ENCODE data around the gene PEX1. TPM values are rescaled to one million over a fixed set of nuclear protein-coding genes. Genes with fewer than 3 reads are reported as not detected.
A peak's percentile ranks its signal among the peaks of the same experiment; 100 is the strongest.

Gene PEX1
- total and polyA plus RNA-seq, 12 donors = 4.1 to 19.8 (median 14.9) TPM

- Histone ChIP-seq H3K27me3 (no peaks in the 10 kb centered on the region), H3K36me3 (peaks cover 0 to 80% (median 55%) of the 10 kb centered on the region in 9 donors), H3K4me1 (peaks cover 0 to 16% (median 13%) of the 10 kb centered on the region in 9 donors), H3K4me3 (no peak overlapping the region), H3K9me3 (no peaks in the 10 kb centered on the region), H3K27ac (no peak overlapping the region)
- intact Hi-C loops (cut with DNase I) = no loop called here
- no peak for ATAC-seq
- no peak for TF ChIP-seq CTCF (IDR thresholded peaks at IDR 0.05)
- no peak for DNase-seq
- 99% methylated on average over 2 of the region's 2 CpGs for WGBS, 2 donors
Observed at GRCh38 chr7:92451645-92452044, 76.7 kb downstream of the PEX1 start.

GRCh38 chr7:92448205-92448747, 80.0 kb downstream of the PEX1 start:
- peak in 1 of 2 donors; percentile 44 for DNase-seq
- peaks cover 0 to 16% (median 13%) of the 10 kb centered on the region in 9 donors for H3K4me1 ChIP-seq
- peaks cover 0 to 47% (median 24%) of the 10 kb centered on the region in 9 donors for H3K36me3 ChIP-seq
- H3K27ac ChIP-seq = peak overlapping the region in 9 of 10 donors; percentile 89 to 99 (median 96)
- no peaks in the 10 kb centered on the region for H3K9me3 ChIP-seq
- WGBS, 2 donors = 0 to 1% methylated on average over 11 of the region's 11 CpGs
- intact Hi-C loops (cut with DNase I) = loop anchor here in 6 of 10 donors (5.0 to 10.0 kb wide), 7 partner anchors 201 to 573 kb away; partner anchors contain the start of genes ANKIB1 (in 5 of the 6), KRIT1 (in 5 of the 6), CYP51A1 (in 3 of the 6) and LRRD1 (in 3 of the 6)
- TF ChIP-seq CTCF (IDR thresholded peaks at IDR 0.05) = peak in 6 of 9 donors; percentile 18 to 62 (median 52)
- peak overlapping the region; percentile 75 to 100 (median 96) for H3K4me3 ChIP-seq
- peak in 6 of 8 donors; percentile 12 to 30 (median 22) for ATAC-seq
- H3K27me3 ChIP-seq = no peaks in the 10 kb centered on the region

GRCh38 chr7:92447345-92448204, 80.7 kb downstream of the PEX1 start, which contains the start of gene GATAD1:
Gene GATAD1 (plus strand): TSS chr7:92447482. CDS start chr7:92447730, 248 bp downstream.
- peaks cover 0 to 40% (median 24%) of the 10 kb centered on the region in 9 donors for H3K36me3 ChIP-seq
- peak; percentile 98 to 100 (median 99) for ATAC-seq

More at GRCh38 chr7:92447345-92448204, 80.7 kb downstream of the PEX1 start, which contains the start of gene GATAD1:
- Histone ChIP-seq H3K9me3 (no peaks in the 10 kb centered on the region), H3K27me3 (no peaks in the 10 kb centered on the region), H3K4me1 (peaks cover 0 to 16% (median 13%) of the 10 kb centered on the region in 9 donors), H3K4me3 (peak within 1 kb of the TSS; percentile 75 to 100 (median 96)), H3K27ac (peak within 1 kb of the TSS; percentile 67 to 99 (median 96))
- peak; percentile 82 to 97 (median 92) for TF ChIP-seq CTCF (IDR thresholded peaks at IDR 0.05)
- peak; percentile 91 to 92 for DNase-seq
- intact Hi-C loops (cut with DNase I) = loop anchor here in 7 of 10 donors (1.0 to 10.0 kb wide), 10 partner anchors 23 to 573 kb away; partner anchors contain the start of genes ANKIB1 (in 5 of the 7), KRIT1 (in 5 of the 7), CYP51A1 (in 3 of the 7) and LRRD1 (in 3 of the 7)
- WGBS, 2 donors = 1% methylated on average over 77 to 87 of the region's 87 CpGs

Data from heart right ventricle (tissue), 16 donors.